Liver (tissue), 3 donors: Measurements from ENCODE around the gene UTP4.

Experiments
- ATF3 ChIP-seq: IDR thresholded peaks from 2 replicates; pipeline ENCODE4 v1.6.1; 2016; ENCODE audit warnings: antibody characterized with exemption
- CTCF ChIP-seq: fragments of 150-350 bp; IDR thresholded peaks from 2 replicates; pipeline ENCODE4 v1.5.1; 2017; ENCODE audit warnings: improper control_type of control experiment, low read depth, low read length; ENCODE audit not compliant: missing input control
- JUND ChIP-seq, 2 donors: IDR thresholded peaks; 2 replicates each; pipeline ENCODE4 v1.6.1; 2016; ENCODE audit warnings: antibody characterized with exemption in 2 of 2
- SP1 ChIP-seq: IDR thresholded peaks from 2 replicates; pipeline ENCODE4 v1.6.1; 2018; ENCODE audit warnings: antibody characterized with exemption, mild to moderate bottlenecking
- TAF1 ChIP-seq: conservative IDR thresholded peaks from 2 replicates; pipeline ENCODE4 v1.6.1; 2016; ENCODE audit warnings: antibody characterized with exemption, mild to moderate bottlenecking
- YY1 ChIP-seq: IDR thresholded peaks from 2 replicates; pipeline ENCODE4 v1.6.1; 2016; ENCODE audit warnings: antibody characterized with exemption, mild to moderate bottlenecking
- TF ChIP-seq, protein P1 (sequence below): IDR thresholded peaks from 2 replicates; pipeline ENCODE4 v1.6.1; 2016; ENCODE audit warnings: antibody characterized with exemption
- TF ChIP-seq, protein P2 (sequence below): IDR thresholded peaks from 2 replicates; pipeline ENCODE4 v1.6.1; 2016; ENCODE audit warnings: antibody characterized with exemption
- donor health status: healthy.
- donor health status: healthy.

GRCh38 chr16:69166946-69167930, 34.8 kb downstream of the UTP4 start:
- no peak for TF ChIP-seq CTCF
- TF ChIP-seq, protein P1, sequence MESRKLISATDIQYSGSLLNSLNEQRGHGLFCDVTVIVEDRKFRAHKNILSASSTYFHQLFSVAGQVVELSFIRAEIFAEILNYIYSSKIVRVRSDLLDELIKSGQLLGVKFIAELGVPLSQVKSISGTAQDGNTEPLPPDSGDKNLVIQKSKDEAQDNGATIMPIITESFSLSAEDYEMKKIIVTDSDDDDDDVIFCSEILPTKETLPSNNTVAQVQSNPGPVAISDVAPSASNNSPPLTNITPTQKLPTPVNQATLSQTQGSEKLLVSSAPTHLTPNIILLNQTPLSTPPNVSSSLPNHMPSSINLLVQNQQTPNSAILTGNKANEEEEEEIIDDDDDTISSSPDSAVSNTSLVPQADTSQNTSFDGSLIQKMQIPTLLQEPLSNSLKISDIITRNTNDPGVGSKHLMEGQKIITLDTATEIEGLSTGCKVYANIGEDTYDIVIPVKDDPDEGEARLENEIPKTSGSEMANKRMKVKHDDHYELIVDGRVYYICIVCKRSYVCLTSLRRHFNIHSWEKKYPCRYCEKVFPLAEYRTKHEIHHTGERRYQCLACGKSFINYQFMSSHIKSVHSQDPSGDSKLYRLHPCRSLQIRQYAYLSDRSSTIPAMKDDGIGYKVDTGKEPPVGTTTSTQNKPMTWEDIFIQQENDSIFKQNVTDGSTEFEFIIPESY = no peak
- no peak for TF ChIP-seq YY1
- TF ChIP-seq, protein P2, sequence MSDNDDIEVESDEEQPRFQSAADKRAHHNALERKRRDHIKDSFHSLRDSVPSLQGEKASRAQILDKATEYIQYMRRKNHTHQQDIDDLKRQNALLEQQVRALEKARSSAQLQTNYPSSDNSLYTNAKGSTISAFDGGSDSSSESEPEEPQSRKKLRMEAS = no peak
- TF ChIP-seq SP1 = no peak
- no peak for TF ChIP-seq TAF1
- TF ChIP-seq JUND (IDR thresholded peaks at IDR 0.05) = no peak
- no peak for TF ChIP-seq ATF3
